ENCODE results near the gene IL13RA2.

Gene IL13RA2

GRCh38 chrX:115023139-115023538 lies 5.7 kb upstream of the IL13RA2 start:
- H3K27me3 Mint-ChIP-seq = no peaks in the 10 kb centered on the region
- H3K27ac Mint-ChIP-seq = no peak overlapping the region
- H3K4me3 Mint-ChIP-seq = no peak overlapping the region
- no peaks in the 10 kb centered on the region for H3K36me3 Mint-ChIP-seq
- no peaks in the 10 kb centered on the region for H3K4me1 Mint-ChIP-seq (ENCODE audit: low read depth)
- H3K9me3 Mint-ChIP-seq (ENCODE audit: low read depth) = no peaks in the 10 kb centered on the region

GRCh38 chrX:115021121-115021520 lies 3.7 kb upstream of the IL13RA2 start:
- Mint-ChIP-seq H3K27me3 (no peaks in the 10 kb centered on the region), H3K4me3 (no peak overlapping the region), H3K9me3 (ENCODE audit: low read depth) (no peaks in the 10 kb centered on the region), H3K36me3 (no peaks in the 10 kb centered on the region), H3K27ac (no peak overlapping the region), H3K4me1 (ENCODE audit: low read depth) (no peaks in the 10 kb centered on the region)

- Mint-ChIP-seq H3K27ac (no peak overlapping the region), H3K36me3 (no peaks in the 10 kb centered on the region)
Measured at GRCh38 chrX:115018944-115019343, 1.5 kb upstream of the IL13RA2 start.

GRCh38 chrX:115018040-115018647 lies 728 bp upstream of the IL13RA2 start:
- Mint-ChIP-seq H3K4me1 (ENCODE audit: low read depth) (no peaks in the 10 kb centered on the region), H3K27ac (no peak overlapping the region), H3K27me3 (no peaks in the 10 kb centered on the region), H3K9me3 (ENCODE audit: low read depth) (no peaks in the 10 kb centered on the region), H3K4me3 (no peak overlapping the region), H3K36me3 (no peaks in the 10 kb centered on the region)

More at GRCh38 chrX:115018944-115019343, 1.5 kb upstream of the IL13RA2 start:
- Mint-ChIP-seq H3K27me3 (no peaks in the 10 kb centered on the region), H3K9me3 (ENCODE audit: low read depth) (no peaks in the 10 kb centered on the region), H3K4me3 (no peak overlapping the region), H3K4me1 (ENCODE audit: low read depth) (no peaks in the 10 kb centered on the region)

GRCh38 chrX:115013705-115014104 lies 3.7 kb downstream of the IL13RA2 start:
- no peaks in the 10 kb centered on the region for H3K27me3 Mint-ChIP-seq
- H3K27ac Mint-ChIP-seq = no peak overlapping the region
- no peaks in the 10 kb centered on the region for H3K9me3 Mint-ChIP-seq (ENCODE audit: low read depth)
- no peaks in the 10 kb centered on the region for H3K36me3 Mint-ChIP-seq
- no peak overlapping the region for H3K4me3 Mint-ChIP-seq
- H3K4me1 Mint-ChIP-seq (ENCODE audit: low read depth) = no peaks in the 10 kb centered on the region

- Mint-ChIP-seq H3K4me3 (no peak overlapping the region), H3K4me1 (ENCODE audit: low read depth) (no peaks in the 10 kb centered on the region)
Measured at GRCh38 chrX:115011428-115011827, 6.0 kb downstream of the IL13RA2 start.

GRCh38 chrX:114999906-115000305 lies 17.5 kb downstream of the IL13RA2 start:
- no peaks in the 10 kb centered on the region for H3K36me3 Mint-ChIP-seq
- no peaks in the 10 kb centered on the region for H3K9me3 Mint-ChIP-seq (ENCODE audit: low read depth)
- no peak overlapping the region for H3K27ac Mint-ChIP-seq
- H3K4me3 Mint-ChIP-seq = no peak overlapping the region
- no peaks in the 10 kb centered on the region for H3K27me3 Mint-ChIP-seq
- no peaks in the 10 kb centered on the region for H3K4me1 Mint-ChIP-seq (ENCODE audit: low read depth)

More at GRCh38 chrX:115011428-115011827, 6.0 kb downstream of the IL13RA2 start:
- Mint-ChIP-seq H3K27me3 (no peaks in the 10 kb centered on the region), H3K36me3 (no peaks in the 10 kb centered on the region), H3K27ac (no peak overlapping the region), H3K9me3 (ENCODE audit: low read depth) (no peaks in the 10 kb centered on the region)

GRCh38 chrX:114997779-114998178 lies 19.6 kb downstream of the IL13RA2 start:
- no peak overlapping the region for H3K27ac Mint-ChIP-seq
- no peaks in the 10 kb centered on the region for H3K9me3 Mint-ChIP-seq (ENCODE audit: low read depth)
- no peak overlapping the region for H3K4me3 Mint-ChIP-seq
- H3K36me3 Mint-ChIP-seq = no peaks in the 10 kb centered on the region
- no peaks in the 10 kb centered on the region for H3K4me1 Mint-ChIP-seq (ENCODE audit: low read depth)
- H3K27me3 Mint-ChIP-seq = no peaks in the 10 kb centered on the region

- Mint-ChIP-seq H3K27me3 (no peaks in the 10 kb centered on the region), H3K9me3 (ENCODE audit: low read depth) (no peaks in the 10 kb centered on the region), H3K4me1 (ENCODE audit: low read depth) (no peaks in the 10 kb centered on the region), H3K27ac (no peak overlapping the region), H3K4me3 (no peak overlapping the region), H3K36me3 (no peaks in the 10 kb centered on the region)
Measured at GRCh38 chrX:114985967-114986592, 31.3 kb downstream of the IL13RA2 start.

- H3K27me3 Mint-ChIP-seq = no peaks in the 10 kb centered on the region
- no peaks in the 10 kb centered on the region for H3K4me1 Mint-ChIP-seq (ENCODE audit: low read depth)
- H3K4me3 Mint-ChIP-seq = no peak overlapping the region
- no peaks in the 10 kb centered on the region for H3K36me3 Mint-ChIP-seq
- H3K9me3 Mint-ChIP-seq (ENCODE audit: low read depth) = no peaks in the 10 kb centered on the region
- no peak overlapping the region for H3K27ac Mint-ChIP-seq
Measured at GRCh38 chrX:114976292-114976691, 41.1 kb downstream of the IL13RA2 start.

- H3K4me1 Mint-ChIP-seq (ENCODE audit: low read depth) = no peaks in the 10 kb centered on the region
- H3K36me3 Mint-ChIP-seq = no peaks in the 10 kb centered on the region
- peaks cover 4% of the 10 kb centered on the region for H3K9me3 Mint-ChIP-seq (ENCODE audit: low read depth)
Measured at GRCh38 chrX:114973013-114973412, 44.4 kb downstream of the IL13RA2 start.

GRCh38 chrX:114970806-114971205 lies 46.6 kb downstream of the IL13RA2 start:
- Mint-ChIP-seq H3K27ac (no peak overlapping the region), H3K27me3 (no peaks in the 10 kb centered on the region), H3K4me3 (no peak overlapping the region), H3K36me3 (no peaks in the 10 kb centered on the region), H3K9me3 (ENCODE audit: low read depth) (peaks cover 4% of the 10 kb centered on the region), H3K4me1 (ENCODE audit: low read depth) (no peaks in the 10 kb centered on the region)

More at GRCh38 chrX:114973013-114973412, 44.4 kb downstream of the IL13RA2 start:
- Mint-ChIP-seq H3K27ac (no peak overlapping the region), H3K27me3 (no peaks in the 10 kb centered on the region), H3K4me3 (no peak overlapping the region)

GRCh38 chrX:114964374-114964773 lies 53.0 kb downstream of the IL13RA2 start:
- no peaks in the 10 kb centered on the region for H3K4me1 Mint-ChIP-seq (ENCODE audit: low read depth)
- H3K9me3 Mint-ChIP-seq (ENCODE audit: low read depth) = no peaks in the 10 kb centered on the region
- H3K36me3 Mint-ChIP-seq = no peaks in the 10 kb centered on the region
- no peak overlapping the region for H3K27ac Mint-ChIP-seq
- no peak overlapping the region for H3K4me3 Mint-ChIP-seq
- H3K27me3 Mint-ChIP-seq = no peaks in the 10 kb centered on the region

GRCh38 chrX:114962209-114962608 lies 55.2 kb downstream of the IL13RA2 start:
- Mint-ChIP-seq H3K27me3 (no peaks in the 10 kb centered on the region), H3K4me3 (no peak overlapping the region), H3K9me3 (ENCODE audit: low read depth) (no peaks in the 10 kb centered on the region), H3K4me1 (ENCODE audit: low read depth) (no peaks in the 10 kb centered on the region), H3K36me3 (no peaks in the 10 kb centered on the region), H3K27ac (no peak overlapping the region)

GRCh38 chrX:114959729-114960128 lies 57.7 kb downstream of the IL13RA2 start:
- Mint-ChIP-seq H3K27ac (no peak overlapping the region), H3K9me3 (ENCODE audit: low read depth) (no peaks in the 10 kb centered on the region), H3K27me3 (no peaks in the 10 kb centered on the region), H3K4me3 (no peak overlapping the region), H3K4me1 (ENCODE audit: low read depth) (no peaks in the 10 kb centered on the region), H3K36me3 (no peaks in the 10 kb centered on the region)
